GM12865 (cell line): ENCODE measurements around the gene ABAT.

Experiments used
- DNase-seq: peaks from one replicate; pipeline ENCODE4 v3.0.0; 2010; ENCODE audit warnings: low read depth
- H3K4me3 ChIP-seq: 2 replicates; pipeline ENCODE4 v1.5.1; 2011; ENCODE audit warnings: mild to moderate bottlenecking, low read depth, low read length, control low read depth
- TF ChIP-seq, protein P1 (sequence below): IDR thresholded peaks from 2 replicates; pipeline ENCODE4 v1.5.1; 2011; ENCODE audit warnings: low read length, control low read depth, low read depth, inconsistent platforms; ENCODE audit not compliant: insufficient read depth; ENCODE audit errors: missing control alignments

ABAT gene

DNA sequence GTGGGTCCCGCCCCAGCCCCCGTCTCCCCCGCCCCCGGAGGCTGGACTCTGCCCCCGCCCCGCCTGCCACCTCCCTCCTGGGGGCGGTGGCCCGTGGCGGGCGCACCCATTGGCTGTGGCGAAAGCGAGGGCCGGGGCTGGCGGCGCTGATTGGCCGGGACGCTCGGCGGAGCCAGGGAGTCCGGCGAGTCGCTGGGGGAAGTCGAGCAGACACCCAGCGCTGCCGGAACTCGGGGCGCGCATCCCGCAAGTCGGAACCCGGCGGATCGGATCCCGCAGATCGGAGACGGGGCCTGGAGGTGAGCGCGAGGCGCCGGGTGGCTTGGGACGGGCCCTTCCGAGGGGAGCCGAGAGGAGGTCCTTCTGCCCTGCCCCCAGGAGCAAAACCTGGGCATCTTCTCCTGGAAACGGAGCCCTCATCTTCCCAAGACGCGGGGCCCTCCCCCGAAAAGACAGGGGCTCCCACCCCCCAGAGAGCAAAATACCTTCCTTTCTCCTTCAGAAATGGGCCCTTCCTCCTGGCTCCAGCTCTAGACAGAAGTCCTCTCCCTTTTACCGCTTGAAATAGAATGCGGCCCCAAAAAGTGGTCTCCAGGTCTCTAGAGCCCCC lies at the start of gene ABAT:
ABAT (plus strand) TSS at position 205 of the 610 bp plus-strand sequence. CDS start 61,123 bp downstream, outside the sequence.
- TF ChIP-seq, protein P1, sequence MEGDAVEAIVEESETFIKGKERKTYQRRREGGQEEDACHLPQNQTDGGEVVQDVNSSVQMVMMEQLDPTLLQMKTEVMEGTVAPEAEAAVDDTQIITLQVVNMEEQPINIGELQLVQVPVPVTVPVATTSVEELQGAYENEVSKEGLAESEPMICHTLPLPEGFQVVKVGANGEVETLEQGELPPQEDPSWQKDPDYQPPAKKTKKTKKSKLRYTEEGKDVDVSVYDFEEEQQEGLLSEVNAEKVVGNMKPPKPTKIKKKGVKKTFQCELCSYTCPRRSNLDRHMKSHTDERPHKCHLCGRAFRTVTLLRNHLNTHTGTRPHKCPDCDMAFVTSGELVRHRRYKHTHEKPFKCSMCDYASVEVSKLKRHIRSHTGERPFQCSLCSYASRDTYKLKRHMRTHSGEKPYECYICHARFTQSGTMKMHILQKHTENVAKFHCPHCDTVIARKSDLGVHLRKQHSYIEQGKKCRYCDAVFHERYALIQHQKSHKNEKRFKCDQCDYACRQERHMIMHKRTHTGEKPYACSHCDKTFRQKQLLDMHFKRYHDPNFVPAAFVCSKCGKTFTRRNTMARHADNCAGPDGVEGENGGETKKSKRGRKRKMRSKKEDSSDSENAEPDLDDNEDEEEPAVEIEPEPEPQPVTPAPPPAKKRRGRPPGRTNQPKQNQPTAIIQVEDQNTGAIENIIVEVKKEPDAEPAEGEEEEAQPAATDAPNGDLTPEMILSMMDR = no peak
- DNase-seq = peak; percentile 91
- H3K4me3 ChIP-seq = peak within 1 kb of the TSS; percentile 80

DNA sequence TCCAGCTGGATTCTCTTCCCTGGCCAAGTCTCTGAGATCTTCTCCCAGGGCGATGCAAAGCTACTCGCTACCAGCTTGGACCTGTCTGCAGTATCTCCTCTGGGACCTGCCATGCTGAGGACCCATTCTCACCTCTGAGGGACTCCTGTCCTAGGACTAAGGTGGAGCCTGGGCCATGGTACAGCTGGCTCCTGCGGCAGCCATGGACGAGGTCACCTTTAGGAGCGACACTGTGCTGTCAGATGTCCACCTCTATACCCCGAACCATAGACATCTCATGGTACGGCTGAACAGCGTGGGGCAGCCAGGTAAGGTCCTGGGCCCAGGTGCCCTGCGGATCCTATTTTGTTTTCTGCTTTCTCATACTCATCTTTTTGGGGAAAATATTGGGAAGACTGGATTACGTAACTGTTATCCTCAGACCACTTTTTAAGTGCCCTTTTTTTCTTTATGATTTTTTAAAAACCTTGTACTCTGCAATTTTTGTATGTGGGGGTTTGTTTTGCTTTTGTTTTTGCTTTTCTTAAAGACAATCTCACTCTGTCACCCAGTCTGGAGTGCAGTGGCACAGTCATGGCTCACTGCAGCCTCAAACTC lies 48.8 kb upstream of the ABAT start:
- no peak for DNase-seq
- TF ChIP-seq, protein P1 = no peak
- H3K4me3 ChIP-seq = no peak overlapping the region

DNA sequence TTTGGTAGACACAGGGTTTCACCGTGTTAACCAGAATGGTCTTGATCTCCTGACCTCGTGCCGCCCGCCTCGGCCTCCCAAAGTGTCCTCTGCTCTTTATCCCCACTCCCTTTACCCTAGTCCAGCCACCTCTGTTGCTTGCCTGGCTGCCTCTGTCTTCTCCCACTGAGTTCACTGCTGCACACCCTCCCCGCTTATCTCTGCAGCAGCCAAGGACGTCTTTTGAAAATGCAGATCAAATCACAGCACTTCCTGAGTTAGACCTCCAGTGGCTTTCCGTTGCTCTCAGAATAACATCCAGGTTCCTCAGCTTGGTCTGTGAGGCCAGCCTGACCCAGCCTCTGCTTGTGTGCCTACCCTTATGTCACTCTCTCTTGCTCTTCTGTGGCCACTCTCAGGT lies 47.5 kb upstream of the ABAT start:
- TF ChIP-seq, protein P1 = no peak
- no peak for DNase-seq
- H3K4me3 ChIP-seq = no peak overlapping the region

DNA sequence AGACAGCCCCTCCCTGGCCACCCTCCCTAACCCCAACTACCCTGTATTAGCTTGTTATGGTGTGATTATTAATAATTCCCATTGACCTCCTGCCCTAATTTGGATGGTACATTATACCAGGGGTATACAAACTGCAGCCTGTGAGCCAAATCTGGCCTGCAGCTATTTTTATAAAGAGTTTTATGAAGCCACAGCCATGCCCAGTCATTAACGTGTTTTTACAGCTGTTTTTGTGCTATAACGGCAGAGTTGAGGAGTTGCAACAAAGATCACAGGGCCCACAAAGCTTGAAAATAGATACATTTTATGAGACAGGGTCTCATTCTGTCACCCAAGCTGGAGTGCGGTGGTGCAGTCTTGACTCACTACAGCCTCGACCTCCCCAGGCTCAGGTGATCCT lies 47.0 kb upstream of the ABAT start:
- no peak overlapping the region for H3K4me3 ChIP-seq
- no peak for DNase-seq
- TF ChIP-seq, protein P1 = no peak

DNA sequence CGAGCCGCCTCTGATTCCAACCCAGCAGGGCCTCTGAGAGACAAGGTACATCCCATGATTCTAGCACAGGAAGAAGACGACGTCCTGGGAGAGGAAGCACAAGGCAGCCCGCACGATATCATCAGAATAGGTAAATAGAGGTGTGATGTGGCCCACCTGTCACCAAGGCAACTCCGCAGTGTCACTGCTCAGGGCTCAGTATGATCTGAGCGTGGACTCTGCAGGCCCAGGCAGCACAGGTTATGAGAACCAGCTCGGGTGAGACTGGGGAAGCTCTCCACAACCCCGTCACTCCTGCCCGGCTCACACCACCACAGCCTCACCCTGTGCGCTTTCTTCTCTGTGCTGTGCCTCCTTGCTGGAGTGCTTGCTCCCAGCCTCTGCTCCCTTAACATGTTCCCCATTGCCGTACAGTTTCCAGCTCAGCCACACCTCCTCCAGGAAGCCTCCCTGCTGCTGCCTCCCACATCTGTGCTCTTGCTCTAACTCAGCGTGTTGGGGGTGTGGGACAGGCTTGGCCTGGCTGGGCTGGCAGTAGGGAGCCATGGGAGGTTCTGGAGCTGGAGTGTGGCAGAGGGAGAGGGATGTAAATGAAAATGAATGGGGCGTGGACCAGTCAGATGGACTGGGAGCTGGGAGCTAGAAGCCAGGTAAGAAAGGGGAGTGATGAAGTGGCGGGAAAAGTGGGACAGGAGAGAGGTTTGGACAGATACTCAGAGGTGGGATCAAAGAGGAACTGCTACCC lies 45.3 kb upstream of the ABAT start:
- TF ChIP-seq, protein P1 = no peak
- H3K4me3 ChIP-seq = no peak overlapping the region
- DNase-seq = no peak

DNA sequence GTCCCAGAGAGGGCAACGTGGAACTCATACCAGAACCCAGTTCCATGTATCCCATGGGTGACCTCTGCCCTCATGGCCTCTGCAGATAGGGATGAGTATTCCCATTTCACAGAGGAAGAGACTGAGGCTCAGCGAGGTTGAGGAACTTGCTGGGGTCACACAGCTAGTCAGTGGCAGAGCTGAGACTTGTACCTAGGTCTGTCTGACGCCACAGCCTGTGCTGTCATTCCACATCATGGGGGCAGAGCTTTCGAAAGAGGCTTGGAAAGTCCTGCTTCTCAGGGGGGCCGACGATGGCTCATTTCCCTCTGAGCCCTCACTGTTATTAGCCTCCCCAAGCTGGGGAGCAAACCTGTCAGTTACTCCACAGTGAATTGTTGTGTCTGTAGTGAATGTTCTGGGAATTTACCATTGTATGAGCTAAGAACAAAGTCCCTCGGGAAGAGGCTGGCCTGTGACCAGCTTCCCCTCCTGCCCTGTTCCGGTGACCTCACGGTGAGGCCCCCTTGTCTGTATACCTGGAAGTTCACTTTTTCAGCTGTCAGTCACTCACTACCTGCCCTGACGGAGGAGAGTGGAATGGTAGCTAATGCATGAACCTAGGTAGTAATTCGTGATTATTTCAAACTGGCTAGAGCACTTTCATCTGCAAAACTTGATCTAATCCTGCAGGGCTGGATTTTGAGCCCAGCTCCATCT lies 44.0 kb upstream of the ABAT start:
- TF ChIP-seq, protein P1 = no peak
- DNase-seq = no peak
- H3K4me3 ChIP-seq = no peak overlapping the region
